HG03060 (cell line): ENCODE measurements around the gene PATE4.
"Not testable (repeated sequence)": the region's sequence is repeated elsewhere in the genome, so short reads cannot be mapped to it uniquely, and the experiment has no call there.

ENCODE experiments used
- ATAC-seq: cut with Tn5 transposase; IDR thresholded peaks from one replicate; pipeline ENCODE4 v1.9.1; 2021; ENCODE audit warnings: low read depth, moderate number of reproducible peaks; ENCODE audit not compliant: unreplicated experiment

The PATE4 gene

GRCh38 chr11:125833016-125833415 is at the start of gene PATE4:
Gene PATE4, plus strand, starts transcription at chr11:125833316. Its CDS starts 44 bp downstream, at chr11:125833360.
- ATAC-seq = no peak

GRCh38 chr11:125784678-125785077 is 48.4 kb upstream of the PATE4 start:
- no peak for ATAC-seq

- ATAC-seq = no peak
These were observed 45.3 kb upstream of the PATE4 start, which contains the start of gene PATE3 for GRCh38 chr11:125787827-125788226. Gene PATE3, plus strand, starts transcription at chr11:125788127. Its CDS starts 25 bp downstream, at chr11:125788152.

- no peak for ATAC-seq
These were observed 42.3 kb upstream of the PATE4 start for GRCh38 chr11:125790825-125791224.

GRCh38 chr11:125797641-125798040 is 35.5 kb upstream of the PATE4 start:
- no peak for ATAC-seq

- no peak for ATAC-seq
These were observed 33.3 kb upstream of the PATE4 start for GRCh38 chr11:125799808-125800207.

- no peak for ATAC-seq
These were observed 30.7 kb upstream of the PATE4 start for GRCh38 chr11:125802387-125802786.

GRCh38 chr11:125807909-125808308 is 25.2 kb upstream of the PATE4 start:
- no peak for ATAC-seq

- no peak for ATAC-seq
These were observed 2.6 kb downstream of the PATE4 start for GRCh38 chr11:125835748-125836147.

- no peak for ATAC-seq
These were observed 9.3 kb downstream of the PATE4 start for GRCh38 chr11:125842321-125842948.

- no peak for ATAC-seq
These were observed 13.1 kb downstream of the PATE4 start for GRCh38 chr11:125846188-125846587.

- not testable (repeated sequence) for ATAC-seq
These were observed 24.6 kb downstream of the PATE4 start for GRCh38 chr11:125857670-125858069.

- ATAC-seq = not testable (repeated sequence)
These were observed 29.7 kb downstream of the PATE4 start for GRCh38 chr11:125862786-125863185.

GRCh38 chr11:125865354-125865753 is 32.2 kb downstream of the PATE4 start:
- not testable (repeated sequence) for ATAC-seq

- no peak for ATAC-seq
These were observed 36.4 kb downstream of the PATE4 start for GRCh38 chr11:125869521-125869920.

- ATAC-seq = no peak
These were observed 38.4 kb downstream of the PATE4 start for GRCh38 chr11:125871391-125872137.

GRCh38 chr11:125872138-125872491 is 39.0 kb downstream of the PATE4 start:
- no peak for ATAC-seq

GRCh38 chr11:125873881-125874555 is 40.9 kb downstream of the PATE4 start:
- no peak for ATAC-seq

- peak; percentile 62 for ATAC-seq
These were observed 41.5 kb downstream of the PATE4 start for GRCh38 chr11:125874556-125875124.

- ATAC-seq = no peak
These were observed 48.2 kb downstream of the PATE4 start for GRCh38 chr11:125881291-125881690.

- ATAC-seq = no peak
These were observed 50.3 kb downstream of the PATE4 start for GRCh38 chr11:125883375-125883774.
